Measurements from ENCODE around the gene SYCE3. TPM values are rescaled to one million over a fixed set of nuclear protein-coding genes. Genes with fewer than 3 reads are reported as not detected.
A peak's percentile ranks its signal among the peaks of the same experiment; 100 is the strongest.

Gene SYCE3
- polyA plus RNA-seq, 3 donors: 1.9 to 3.1 TPM; not detected in 1

- Mint-ChIP-seq H3K27ac (peak overlapping the region in 1 of 7 donors; percentile 6), H3K4me1 (peaks cover 4% of the 10 kb centered on the region)
Observed at GRCh38 chr22:50597097-50597496, 34.4 kb upstream of the SYCE3 start.

GRCh38 chr22:50595189-50595588, 32.5 kb upstream of the SYCE3 start:
- TF ChIP-seq CTCF (IDR thresholded peaks at IDR 0.05): no peak
- peaks cover 24 to 33% (median 26%) of the 10 kb centered on the region in 3 donors for H3K27me3 Mint-ChIP-seq (ENCODE audit: low read depth in 3 of 3)

More at GRCh38 chr22:50597097-50597496, 34.4 kb upstream of the SYCE3 start:
- 100% methylated on average over 3 of the region's 5 CpGs for WGBS (ENCODE audit: insufficient coverage)
- no peak overlapping the region for H3K4me3 ChIP-seq (replicated peaks in 1 of 3; ENCODE audit: low read depth in 2 of 3, low read length in 3 of 3)
- no peaks in the 10 kb centered on the region for H3K36me3 ChIP-seq (replicated peaks in 1 of 2; ENCODE audit: control insufficient read depth in 1 of 2, insufficient read depth in 2 of 2, low read length in 2 of 2)
- no peak for DNase-seq
- peak overlapping the region in 1 of 2 donors; percentile 13 for H3K4me3 Mint-ChIP-seq
- H3K36me3 Mint-ChIP-seq: peaks cover 11 to 15% of the 10 kb centered on the region in 2 donors
- no peaks in the 10 kb centered on the region for H4K20me1 ChIP-seq (ENCODE audit: insufficient read depth, low read length)
- H3K9ac ChIP-seq (ENCODE audit: insufficient read depth, low read length, poor library complexity, severe bottlenecking): no peak overlapping the region
- no peak overlapping the region for H2AFZ ChIP-seq (ENCODE audit: insufficient read depth, low read depth, low read length, poor library complexity, severe bottlenecking)
- no peak for TF ChIP-seq CTCF (IDR thresholded peaks at IDR 0.05)
- peaks cover 15 to 40% of the 10 kb centered on the region in 2 donors for H3K27me3 ChIP-seq (ENCODE audit: control insufficient read depth in 2 of 2, insufficient read depth in 2 of 2, low read length in 2 of 2)
- peaks cover 0 to 17% (median 8%) of the 10 kb centered on the region in 7 donors for H3K9me3 Mint-ChIP-seq
- peaks cover 0 to 2% of the 10 kb centered on the region in 2 donors for H3K9me3 ChIP-seq (replicated peaks in 1 of 2; ENCODE audit: control insufficient read depth in 1 of 2, insufficient read depth in 1 of 2, low read length in 2 of 2)
- H3K27me3 Mint-ChIP-seq (ENCODE audit: low read depth in 3 of 3): peaks cover 34 to 43% (median 37%) of the 10 kb centered on the region in 3 donors
- H3K27ac ChIP-seq (ENCODE audit: low read depth in 1 of 2, low read length in 2 of 2): no peak overlapping the region
- H3K4me2 ChIP-seq (replicated peaks; ENCODE audit: extremely low read depth, low read length, poor library complexity, severe bottlenecking): no peak overlapping the region
- H3K79me2 ChIP-seq (ENCODE audit: insufficient read depth, low read length): no peaks in the 10 kb centered on the region
- H3K4me1 ChIP-seq (ENCODE audit: control insufficient read depth in 1 of 2, insufficient read depth in 2 of 2, low read length in 2 of 2): no peaks in the 10 kb centered on the region
- intact Hi-C loops (cut with micrococcal nuclease): no loop called here

More at GRCh38 chr22:50595189-50595588, 32.5 kb upstream of the SYCE3 start:
- Histone ChIP-seq H3K27me3 (ENCODE audit: control insufficient read depth in 2 of 2, insufficient read depth in 2 of 2, low read length in 2 of 2) (peaks cover 5 to 27% of the 10 kb centered on the region in 2 donors), H3K4me2 (replicated peaks; ENCODE audit: extremely low read depth, low read length, poor library complexity, severe bottlenecking) (no peak overlapping the region), H3K9me3 (replicated peaks in 1 of 2; ENCODE audit: control insufficient read depth in 1 of 2, insufficient read depth in 1 of 2, low read length in 2 of 2) (no peaks in the 10 kb centered on the region), H3K4me3 (replicated peaks in 1 of 3; ENCODE audit: low read depth in 2 of 3, low read length in 3 of 3) (no peak overlapping the region), H3K36me3 (replicated peaks in 1 of 2; ENCODE audit: control insufficient read depth in 1 of 2, insufficient read depth in 2 of 2, low read length in 2 of 2) (no peaks in the 10 kb centered on the region), H4K20me1 (ENCODE audit: insufficient read depth, low read length) (no peaks in the 10 kb centered on the region), H3K4me1 (ENCODE audit: control insufficient read depth in 1 of 2, insufficient read depth in 2 of 2, low read length in 2 of 2) (no peaks in the 10 kb centered on the region), H2AFZ (ENCODE audit: insufficient read depth, low read depth, low read length, poor library complexity, severe bottlenecking) (no peak overlapping the region), H3K79me2 (ENCODE audit: insufficient read depth, low read length) (no peaks in the 10 kb centered on the region), H3K27ac (ENCODE audit: low read depth in 1 of 2, low read length in 2 of 2) (no peak overlapping the region), H3K9ac (ENCODE audit: insufficient read depth, low read length, poor library complexity, severe bottlenecking) (no peak overlapping the region)
- Mint-ChIP-seq H3K27ac (no peak overlapping the region), H3K9me3 (peaks cover 0 to 13% (median 6%) of the 10 kb centered on the region in 7 donors), H3K36me3 (peaks cover 11% of the 10 kb centered on the region in 2 donors), H3K4me1 (peaks cover 4% of the 10 kb centered on the region), H3K4me3 (no peak overlapping the region)
- intact Hi-C loops (cut with micrococcal nuclease): no loop called here
- DNase-seq: no peak
- WGBS (ENCODE audit: insufficient coverage): 94% methylated on average over 3 of the region's 3 CpGs

Data from CD14-positive monocyte (primary cell).